AG09309 (cell line): Measurements from ENCODE around the gene PLEKHA7.

Experiments
- DNase-seq: peaks from one replicate; pipeline ENCODE4 v3.0.0-alpha.2; 2010; ENCODE audit warnings: low read depth
- H3K4me3 ChIP-seq: 2 replicates; pipeline ENCODE4 v1.5.1; 2011; ENCODE audit warnings: mild to moderate bottlenecking, low read depth, low read length, moderate library complexity; ENCODE audit not compliant: control insufficient read depth
- CTCF ChIP-seq: IDR thresholded peaks from 2 replicates; pipeline ENCODE4 v1.5.1; 2011; ENCODE audit warnings: mild to moderate bottlenecking, low read depth, low read length, inconsistent platforms; ENCODE audit not compliant: insufficient read depth, control insufficient read depth; ENCODE audit errors: missing control alignments

The PLEKHA7 gene

GRCh38 chr11:17013548-17014320 is 480 bp downstream of the PLEKHA7 start:
- TF ChIP-seq CTCF = no peak
- DNase-seq = no peak
- peak overlapping the region; percentile 30 for H3K4me3 ChIP-seq

GRCh38 chr11:17012712-17013547 is 1.3 kb downstream of the PLEKHA7 start:
- peak overlapping the region; percentile 30 for H3K4me3 ChIP-seq
- peak; percentile 10 for DNase-seq
- TF ChIP-seq CTCF = no peak

GRCh38 chr11:17012179-17012578 is 2.0 kb downstream of the PLEKHA7 start:
- H3K4me3 ChIP-seq = no peak overlapping the region
- TF ChIP-seq CTCF = no peak

GRCh38 chr11:17010851-17011420 is 3.3 kb downstream of the PLEKHA7 start:
- TF ChIP-seq CTCF = no peak
- no peak overlapping the region for H3K4me3 ChIP-seq
- DNase-seq = no peak

More at GRCh38 chr11:17012179-17012578, 2.0 kb downstream of the PLEKHA7 start:
- DNase-seq = no peak

- DNase-seq = no peak
- TF ChIP-seq CTCF = no peak
- H3K4me3 ChIP-seq = no peak overlapping the region
These were observed 6.1 kb downstream of the PLEKHA7 start for GRCh38 chr11:17008099-17008498.

GRCh38 chr11:17005646-17006045 is 8.6 kb downstream of the PLEKHA7 start:
- H3K4me3 ChIP-seq = no peak overlapping the region
- no peak for TF ChIP-seq CTCF
- DNase-seq = no peak
